Dedifferentiated amniotic fluid mesenchymal stem cell (primary cell): ENCODE measurements around the gene ARHGAP15.
"Not testable (repeated sequence)": the region's sequence is repeated elsewhere in the genome, so short reads cannot be mapped to it uniquely, and the experiment has no call there.

ENCODE experiments used
- DNase-seq: peaks from one replicate; pipeline ENCODE4 v3.0.0-alpha.2; 2016; ENCODE audit errors: extremely low spot score

Gene ARHGAP15

DNA sequence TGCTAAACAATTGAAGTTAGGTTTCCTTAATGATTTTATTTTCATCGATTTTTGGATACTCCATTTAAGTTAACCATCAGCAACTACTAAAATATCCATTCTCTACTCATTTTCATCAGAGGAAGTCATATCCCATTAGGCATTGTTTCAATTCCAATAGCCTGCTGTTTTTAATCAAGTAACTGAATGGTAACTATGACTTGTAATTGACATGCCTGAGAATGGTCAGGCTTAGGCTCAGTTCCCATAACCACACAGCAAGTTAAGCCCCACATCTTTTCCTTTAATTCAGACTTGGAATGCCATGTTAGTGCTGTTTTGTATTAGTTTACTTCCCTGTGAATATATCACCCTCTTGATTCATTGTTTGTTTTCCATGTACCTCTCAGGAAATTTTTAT lies 398.8 kb downstream of the ARHGAP15 start:
- peak; percentile 48 for DNase-seq

GRCh38 chr2:143529118-143529720 lies 400.0 kb downstream of the ARHGAP15 start:
- no peak for DNase-seq

- no peak for DNase-seq
Measured at GRCh38 chr2:143530758-143531157, 401.5 kb downstream of the ARHGAP15 start.

DNA sequence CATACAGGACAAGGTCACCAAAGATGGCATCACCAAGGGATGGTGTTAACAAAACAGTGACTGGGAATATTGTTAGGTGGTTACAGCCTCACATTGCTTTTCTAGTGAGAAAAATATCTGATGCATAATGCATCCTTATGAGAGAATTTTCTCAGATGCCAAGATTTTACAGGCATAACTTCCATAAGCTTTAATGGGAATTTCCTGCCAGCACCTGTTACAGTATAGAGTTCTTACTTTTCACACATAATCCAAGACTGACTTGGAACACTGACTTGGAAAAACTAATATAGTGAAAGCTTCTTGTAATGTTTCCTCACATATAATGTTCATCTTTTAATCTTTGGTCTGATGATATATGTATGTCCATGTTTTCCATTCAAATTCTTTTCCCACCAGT lies 402.8 kb downstream of the ARHGAP15 start:
- DNase-seq = no peak

DNA sequence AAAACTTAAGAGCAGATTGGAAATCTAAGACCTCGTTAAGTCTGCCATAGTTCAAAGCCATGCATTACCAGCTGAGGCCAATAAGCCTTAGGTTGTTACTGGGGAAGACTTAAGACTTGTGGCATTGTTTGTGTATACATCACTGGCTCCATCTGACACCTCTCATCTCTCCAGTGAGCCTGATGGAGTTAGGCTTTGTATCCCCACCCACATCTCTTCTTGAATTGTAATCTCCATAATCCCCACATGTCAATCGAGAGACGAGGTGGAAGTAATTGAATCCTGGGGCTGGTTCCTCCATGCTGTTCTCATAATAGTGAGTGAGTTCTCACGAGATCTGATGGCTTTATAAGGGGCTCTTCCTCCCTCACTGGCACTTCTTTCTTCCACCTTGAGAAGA lies 404.6 kb downstream of the ARHGAP15 start:
- no peak for DNase-seq

GRCh38 chr2:143535802-143536201 lies 406.6 kb downstream of the ARHGAP15 start:
- no peak for DNase-seq

GRCh38 chr2:143541899-143542298 lies 412.7 kb downstream of the ARHGAP15 start:
- DNase-seq = not testable (repeated sequence)

GRCh38 chr2:143545059-143545948 lies 416.1 kb downstream of the ARHGAP15 start:
- DNase-seq = no peak

DNA sequence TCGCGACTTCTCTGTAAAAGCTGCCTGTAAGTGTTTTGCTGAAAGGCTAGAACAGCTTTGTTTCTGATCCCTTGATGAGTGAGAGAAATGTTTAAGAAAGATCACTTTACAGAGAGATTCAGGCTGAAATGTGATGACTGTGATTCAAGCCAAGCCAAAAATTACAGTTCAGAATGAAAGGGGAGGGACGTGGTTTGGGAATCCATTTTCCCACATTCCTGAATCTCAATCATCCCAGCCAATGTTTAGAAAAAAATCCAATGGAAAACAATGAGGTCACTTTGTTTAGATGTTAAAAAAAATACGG lies 416.7 kb downstream of the ARHGAP15 start:
- DNase-seq = peak; percentile 63

DNA sequence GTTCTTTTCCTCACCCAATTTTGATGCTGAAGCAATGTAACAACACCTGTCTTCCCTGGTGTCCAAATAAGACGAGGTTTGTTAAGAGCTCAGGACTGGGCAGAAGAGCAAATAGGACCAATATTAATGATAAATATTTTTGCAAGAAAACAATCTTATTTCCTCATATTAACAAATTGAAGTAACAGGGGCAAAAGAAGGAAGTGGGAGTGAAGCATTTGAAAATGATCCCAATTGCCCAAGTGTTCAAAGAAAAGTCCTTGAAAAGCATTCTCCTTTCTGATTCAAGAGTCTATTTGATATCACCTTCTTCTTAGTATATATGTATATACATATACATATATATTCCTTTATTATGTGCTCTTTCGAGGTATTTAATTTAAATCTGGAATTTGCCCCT lies 418.8 kb downstream of the ARHGAP15 start:
- no peak for DNase-seq

DNA sequence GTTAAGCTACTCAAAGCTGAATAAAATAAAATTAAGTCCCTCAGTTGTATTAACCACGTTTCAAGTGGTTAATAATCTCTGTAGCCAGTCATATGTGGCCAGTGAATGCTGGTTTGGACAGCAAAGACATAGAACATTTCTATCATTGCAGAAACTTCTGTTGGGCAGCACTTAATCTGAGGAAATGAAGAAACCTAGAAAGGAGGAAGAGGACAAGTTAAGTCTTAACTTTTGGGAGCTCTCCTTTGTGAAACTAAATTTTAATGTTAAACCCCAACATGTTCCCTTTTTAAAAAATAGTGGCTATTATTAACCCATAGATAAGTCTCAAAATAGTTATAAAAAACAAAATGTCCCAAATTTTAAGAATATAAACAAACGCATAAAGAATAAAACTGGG lies 421.3 kb downstream of the ARHGAP15 start:
- no peak for DNase-seq

GRCh38 chr2:143551971-143552650 lies 422.9 kb downstream of the ARHGAP15 start:
- no peak for DNase-seq

DNA sequence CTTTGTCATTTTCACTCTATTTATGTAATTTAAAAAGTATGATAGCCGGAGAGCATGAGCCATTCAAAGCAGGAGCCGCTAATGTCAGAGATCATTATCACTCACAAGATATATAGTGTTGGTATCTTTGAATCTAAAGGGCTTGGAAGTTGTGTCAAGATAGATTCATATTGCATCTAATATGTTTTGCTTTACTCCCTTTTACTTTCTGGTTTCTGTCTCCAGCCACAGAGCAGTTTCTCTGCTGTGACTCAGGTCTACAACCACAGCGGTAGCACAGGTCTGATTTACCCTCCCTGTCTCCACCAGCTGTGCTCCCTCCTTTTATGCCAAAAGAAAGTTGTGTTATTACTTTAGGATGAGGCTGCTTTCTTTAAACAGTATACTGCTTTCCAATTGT lies 424.0 kb downstream of the ARHGAP15 start:
- no peak for DNase-seq

DNA sequence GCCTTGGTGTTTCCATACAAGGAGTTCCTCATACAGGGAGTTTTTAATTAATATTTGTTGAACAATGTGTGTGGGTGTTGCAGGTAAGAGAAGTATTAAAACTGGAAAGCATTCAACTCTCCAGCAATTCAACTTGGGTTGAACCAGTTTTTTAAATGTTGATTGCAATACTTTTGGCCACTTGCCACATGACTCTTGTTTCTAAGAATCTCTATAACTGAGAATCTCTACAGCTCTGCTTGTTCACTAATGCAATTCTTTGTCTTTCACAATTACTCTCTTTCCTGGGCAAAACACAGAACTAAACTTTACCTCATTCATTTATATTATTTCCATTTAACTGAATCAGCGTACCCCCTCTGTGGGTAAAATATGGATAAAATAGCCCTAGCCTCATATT lies 429.4 kb downstream of the ARHGAP15 start:
- peak; percentile 58 for DNase-seq

GRCh38 chr2:143559147-143559546 lies 429.9 kb downstream of the ARHGAP15 start:
- DNase-seq = no peak

GRCh38 chr2:143560724-143561123 lies 431.5 kb downstream of the ARHGAP15 start:
- DNase-seq = no peak

DNA sequence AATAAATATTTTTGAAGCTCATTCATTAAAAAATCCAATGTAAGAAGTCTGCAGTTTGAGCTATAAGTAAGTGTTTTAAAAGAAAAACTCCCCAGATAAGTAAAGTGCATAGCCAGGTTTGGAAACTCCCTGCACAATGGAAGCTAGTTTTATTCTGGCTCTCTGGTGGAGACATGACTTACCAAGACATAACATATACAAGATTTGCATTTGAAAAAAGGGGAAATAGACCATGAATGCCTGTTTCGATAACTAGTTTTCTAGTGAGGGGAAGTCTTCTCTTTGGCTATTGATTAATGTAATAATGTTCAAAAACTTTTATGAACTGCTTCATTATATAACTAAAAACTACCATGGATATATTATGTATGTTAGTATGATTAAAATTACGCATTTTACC lies 435.2 kb downstream of the ARHGAP15 start:
- no peak for DNase-seq

DNA sequence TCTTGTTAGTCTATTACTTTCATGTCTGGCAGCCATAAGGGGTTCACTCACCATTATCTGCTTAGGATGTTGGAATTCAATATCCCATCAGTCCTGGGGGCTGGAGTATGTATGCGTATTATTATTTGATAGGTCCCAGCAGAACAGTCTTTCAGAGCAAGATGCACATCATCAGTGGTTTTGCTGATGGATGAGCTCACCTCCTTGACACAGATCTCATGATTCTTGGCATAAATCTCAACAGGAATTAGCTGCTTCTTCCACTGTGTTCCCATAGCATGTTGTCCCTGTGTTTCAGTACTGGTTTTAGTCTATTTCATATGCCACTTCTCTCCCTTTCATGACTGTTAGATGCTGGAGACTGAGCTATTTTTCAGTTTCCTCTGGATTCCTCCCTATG lies 442.5 kb downstream of the ARHGAP15 start:
- DNase-seq = no peak

- no peak for DNase-seq
Measured at GRCh38 chr2:143572421-143572820, 443.2 kb downstream of the ARHGAP15 start.

DNA sequence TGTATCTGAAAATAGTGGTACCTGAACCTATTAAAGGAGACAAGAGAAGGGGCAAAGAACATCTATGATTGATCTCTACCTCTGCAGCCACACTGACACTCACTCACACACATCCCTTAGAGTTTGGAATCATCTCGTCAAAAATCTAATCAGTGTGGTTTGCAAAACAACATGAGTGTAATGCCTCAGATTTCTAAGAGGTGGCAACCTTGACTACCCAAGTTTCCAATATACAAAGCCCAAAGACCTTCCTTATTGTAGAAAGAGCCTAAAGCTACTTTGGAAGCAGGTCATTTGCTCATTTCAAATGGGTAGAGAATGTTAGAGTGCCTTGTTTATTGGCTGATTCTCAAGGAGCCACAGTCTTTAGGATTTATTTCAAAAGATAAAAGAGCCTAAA lies 444.9 kb downstream of the ARHGAP15 start:
- DNase-seq = no peak

GRCh38 chr2:143575340-143575739 lies 446.1 kb downstream of the ARHGAP15 start:
- DNase-seq = no peak

DNA sequence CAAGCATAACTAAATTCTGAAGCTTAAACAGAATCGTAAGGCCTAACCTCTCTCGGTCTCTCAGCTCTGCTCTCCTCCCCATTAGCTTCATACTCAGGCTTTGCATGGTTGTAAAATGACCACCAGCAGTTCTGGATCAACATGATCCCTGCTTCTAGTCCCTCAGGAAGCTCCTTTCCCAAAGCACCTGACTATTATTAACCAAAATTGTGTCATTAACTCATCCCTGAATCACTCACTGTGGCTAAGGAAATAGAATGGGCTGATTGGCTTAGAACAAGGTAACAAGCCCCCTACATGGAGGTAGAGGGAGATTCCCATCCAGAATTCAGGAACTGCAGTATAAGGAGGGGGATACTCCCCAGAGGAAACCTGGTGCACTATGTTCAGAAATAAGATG lies 448.3 kb downstream of the ARHGAP15 start:
- DNase-seq = no peak

GRCh38 chr2:143579456-143579855 lies 450.2 kb downstream of the ARHGAP15 start:
- DNase-seq = no peak
